Melanocyte of skin (primary cell): Measurements from ENCODE around the gene EEF2KMT. TPM values are rescaled to one million over a fixed set of nuclear protein-coding genes. Genes with fewer than 3 reads are reported as not detected.

ENCODE experiments used
- total RNA-seq, 2 donors: library from RNA; depleted of rRNA; stranded (reverse); fragments of >200 nt; gene quantifications; 2 replicates each; pipeline ENCODE4 v1.2.3, GENCODE V29; 2012

EEF2KMT gene
- total RNA-seq: 10 to 100 TPM; 11.0 to 18.3 TPM

GRCh38 chr16:5097470-5098220 is at the start of gene EEF2KMT:
Gene EEF2KMT (minus strand): TSS chr16:5097795. CDS start chr16:5097739, 56 bp downstream.

GRCh38 chr16:5071681-5072333 is 25.8 kb downstream of the EEF2KMT start, which contains the start of gene ALG1:
Gene ALG1 (plus strand): TSS chr16:5071843. CDS start chr16:5071850, 7 bp downstream.

DNA sequence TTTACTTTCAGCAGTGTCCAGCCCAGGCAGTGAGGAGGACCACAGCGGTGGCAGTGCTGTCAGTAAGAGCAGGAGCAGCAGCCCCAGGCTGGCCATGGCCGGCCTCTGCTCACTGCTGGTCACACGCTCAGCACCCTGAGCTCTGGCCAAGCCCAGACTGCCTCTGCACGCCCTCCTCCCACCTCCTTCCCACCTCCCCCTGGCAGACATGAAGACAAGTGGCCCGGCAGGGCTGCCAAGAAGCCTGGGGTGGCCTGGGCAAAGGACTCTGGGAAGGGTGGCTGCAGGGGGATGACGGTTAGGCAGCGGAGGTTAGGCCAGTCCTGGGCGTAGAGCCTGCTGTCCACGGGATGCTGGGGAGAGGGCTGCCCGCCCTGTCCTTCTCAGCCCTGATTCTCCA is 31.8 kb downstream of the EEF2KMT start, which contains the start of gene C16orf89:
C16orf89 (minus strand) TSS at position 144 of the 400 bp plus-strand sequence; CDS start at position 96, 48 bp downstream.

Other genes with a start within 250 kb of the EEF2KMT start
- under 1 TPM; under 0.01 to 0.33 TPM for gene PPL, start 160.6 kb downstream of the EEF2KMT start, total RNA-seq
- gene SEC14L5, start 139.5 kb downstream of the EEF2KMT start, total RNA-seq: under 1 TPM in 1 of 2 donors, not detected in 1; 0.34 TPM
- 10 to 100 TPM; 23.3 to 35.8 TPM for gene NAGPA, start 63.9 kb downstream of the EEF2KMT start, total RNA-seq
- not detected for gene C16orf89, start 31.8 kb downstream of the EEF2KMT start, total RNA-seq
- gene ALG1, start 26.0 kb downstream of the EEF2KMT start, total RNA-seq: 10 to 100 TPM; 45.3 to 47.1 TPM